Natural killer cell (primary cell): ENCODE measurements around the gene JUND. TPM values are rescaled to one million over a fixed set of nuclear protein-coding genes. Genes with fewer than 3 reads are reported as not detected.

Experiments
- ATAC-seq, 3 donors: fragments of 150-1000 bp in 2 of 3; fragments of 200-7000 bp in 1 of 3; cut with Tn5 transposase; 1 replicate in 1 of 3; 2 replicates in 2 of 3; pipeline ENCODE4 v1.10.0; 2021; ENCODE audit warnings: mild to moderate bottlenecking in 2 of 3, moderate library complexity in 2 of 3
- DNase-seq, 2 donors: peaks; one replicate each; pipeline versions ENCODE4 v3.0.0 to v3.0.0-alpha.2; 2013 to 2021; ENCODE audit warnings: mixed read lengths in 1 of 2
- H3K27ac ChIP-seq: one replicate; pipeline ENCODE4 v1.5.1; 2013; ENCODE audit warnings: mild to moderate bottlenecking, low read length
- H3K27me3 ChIP-seq: one replicate; pipeline ENCODE4 v1.6.1; 2013; ENCODE audit warnings: low read length; ENCODE audit not compliant: control insufficient read depth, insufficient read depth
- H3K36me3 ChIP-seq: one replicate; pipeline ENCODE4 v1.6.1; 2013; ENCODE audit warnings: low read length; ENCODE audit not compliant: control insufficient read depth, insufficient read depth
- H3K4me1 ChIP-seq: one replicate; pipeline ENCODE4 v1.6.1; 2013; ENCODE audit warnings: low read length; ENCODE audit not compliant: control insufficient read depth, insufficient read depth
- H3K4me3 ChIP-seq: one replicate; pipeline ENCODE4 v1.5.1; 2013; ENCODE audit warnings: low read length
- H3K9me3 ChIP-seq: one replicate; pipeline ENCODE4 v1.6.1; 2013; ENCODE audit warnings: low read length; ENCODE audit not compliant: control insufficient read depth, insufficient read depth
- H3K27ac Mint-ChIP-seq, 2 donors: one replicate each; pipeline ENCODE4 v1.8.0; 2022; ENCODE audit warnings: mild to moderate bottlenecking in 2 of 2, mixed read lengths in 2 of 2, moderate library complexity in 1 of 2
- H3K27me3 Mint-ChIP-seq, 2 donors: one replicate each; pipeline ENCODE4 v1.8.0; 2022; ENCODE audit warnings: low read depth in 2 of 2, mixed read lengths in 2 of 2
- H3K36me3 Mint-ChIP-seq: one replicate; pipeline ENCODE4 v1.8.0; 2022; ENCODE audit warnings: mixed read lengths
- H3K4me1 Mint-ChIP-seq, 2 donors: one replicate each; pipeline ENCODE4 v1.8.0; 2022; ENCODE audit warnings: mixed read lengths in 2 of 2
- H3K4me3 Mint-ChIP-seq: one replicate; pipeline ENCODE4 v1.8.0; 2022; ENCODE audit warnings: mild to moderate bottlenecking, moderate library complexity, mixed read lengths
- H3K9me3 Mint-ChIP-seq, 2 donors: one replicate each; pipeline ENCODE4 v1.8.0; 2022; ENCODE audit warnings: mixed read lengths in 2 of 2
- CTCF ChIP-seq: fragments of 200-600 bp; IDR thresholded peaks from one replicate; pipeline ENCODE4 v1.8.0; 2022; ENCODE audit warnings: antibody characterized with exemption
- WGBS: methylation state at CpG from one replicate; pipeline ENCODE4 v1.1.7; 2013; ENCODE audit warnings: missing lambda C conversion rate; ENCODE audit not compliant: insufficient coverage; 5-methylcytosine and 5-hydroxymethylcytosine counted together
- intact Hi-C: fragments of 100-400 bp; cut with micrococcal nuclease; formaldehyde crosslinking; loops from one replicate; pipeline ENCODE4 v1.14.2; 2022
- total RNA-seq, 4 donors: library from RNA; stranded (reverse); fragments of 120-200 nt in 1 of 4; gene quantifications; one replicate each; pipeline versions ENCODE4 v1.2.3 to v1.2.4, GENCODE V29; 2013 to 2022

Gene JUND
- total RNA-seq, 3 donors from 2014 or later (not counting 1 experiment from before 2014, with no cell fraction given): 1,182 to 2,122 (median 1,520) TPM

GRCh38 chr19:18239303-18239702 lies 42.1 kb downstream of the JUND start:
- ATAC-seq: peak in 2 of 3 donors; percentile 35 to 36

GRCh38 chr19:18234194-18234593 lies 47.2 kb downstream of the JUND start:
- H3K4me1 Mint-ChIP-seq: peaks cover 0 to 8% of the 10 kb centered on the region in 2 donors
- 40% methylated on average over 5 of the region's 6 CpGs for WGBS
- Histone ChIP-seq H3K4me3 (no peak overlapping the region), H3K4me1 (peaks cover 6% of the 10 kb centered on the region), H3K27me3 (peaks cover 20% of the 10 kb centered on the region), H3K36me3 (no peaks in the 10 kb centered on the region), H3K27ac (no peak overlapping the region), H3K9me3 (peaks cover 10% of the 10 kb centered on the region)
- peaks cover 42 to 49% of the 10 kb centered on the region in 2 donors for H3K27me3 Mint-ChIP-seq
- DNase-seq: no peak
- H3K27ac Mint-ChIP-seq: no peak overlapping the region
- ATAC-seq: no peak
- intact Hi-C loops: no loop called here
- TF ChIP-seq CTCF: no peak
- no peak overlapping the region for H3K4me3 Mint-ChIP-seq
- H3K36me3 Mint-ChIP-seq: no peaks in the 10 kb centered on the region
- peaks cover 0 to 3% of the 10 kb centered on the region in 2 donors for H3K9me3 Mint-ChIP-seq

More at GRCh38 chr19:18239303-18239702, 42.1 kb downstream of the JUND start:
- 34% methylated on average over 11 of the region's 12 CpGs for WGBS
- H3K4me1 Mint-ChIP-seq: no peaks in the 10 kb centered on the region
- no peak overlapping the region for H3K4me3 ChIP-seq
- intact Hi-C loops: no loop called here
- no peaks in the 10 kb centered on the region for H3K36me3 Mint-ChIP-seq
- DNase-seq: no peak
- H3K27ac Mint-ChIP-seq: no peak overlapping the region
- H3K4me1 ChIP-seq: no peaks in the 10 kb centered on the region
- H3K36me3 ChIP-seq: no peaks in the 10 kb centered on the region
- H3K4me3 Mint-ChIP-seq: no peak overlapping the region
- H3K27me3 ChIP-seq: no peaks in the 10 kb centered on the region
- no peak for TF ChIP-seq CTCF
- no peaks in the 10 kb centered on the region for H3K9me3 Mint-ChIP-seq
- no peak overlapping the region for H3K27ac ChIP-seq
- H3K27me3 Mint-ChIP-seq: peaks cover 7 to 19% of the 10 kb centered on the region in 2 donors
- no peaks in the 10 kb centered on the region for H3K9me3 ChIP-seq

- DNase-seq: peak; percentile 65 to 74
- 21% methylated on average over 36 of the region's 37 CpGs for WGBS
Observed at GRCh38 chr19:18233224-18233825, 48.1 kb downstream of the JUND start.

More at GRCh38 chr19:18233224-18233825, 48.1 kb downstream of the JUND start:
- Histone ChIP-seq H3K36me3 (no peaks in the 10 kb centered on the region), H3K27ac (no peak overlapping the region), H3K4me3 (no peak overlapping the region), H3K27me3 (peaks cover 20% of the 10 kb centered on the region), H3K4me1 (peaks cover 6% of the 10 kb centered on the region), H3K9me3 (peaks cover 10% of the 10 kb centered on the region)
- TF ChIP-seq CTCF: no peak
- intact Hi-C loops: no loop called here
- ATAC-seq: peak; percentile 61 to 98 (median 88)
- Mint-ChIP-seq H3K4me3 (no peak overlapping the region), H3K36me3 (no peaks in the 10 kb centered on the region), H3K9me3 (peaks cover 0 to 3% of the 10 kb centered on the region in 2 donors), H3K4me1 (peaks cover 0 to 8% of the 10 kb centered on the region in 2 donors), H3K27ac (no peak overlapping the region), H3K27me3 (peaks cover 42 to 49% of the 10 kb centered on the region in 2 donors)
